Cerebellar cortex (tissue), 1 donor: ENCODE data around the gene EPB41.
"Not testable (repeated sequence)": the region's sequence is repeated elsewhere in the genome, so short reads cannot be mapped to it uniquely, and the experiment has no call there.

Experiments
- DNase-seq: peaks from one replicate; pipeline ENCODE4 v3.0.0-alpha.2; 2015; ENCODE audit warnings: low spot score

The EPB41 gene

DNA sequence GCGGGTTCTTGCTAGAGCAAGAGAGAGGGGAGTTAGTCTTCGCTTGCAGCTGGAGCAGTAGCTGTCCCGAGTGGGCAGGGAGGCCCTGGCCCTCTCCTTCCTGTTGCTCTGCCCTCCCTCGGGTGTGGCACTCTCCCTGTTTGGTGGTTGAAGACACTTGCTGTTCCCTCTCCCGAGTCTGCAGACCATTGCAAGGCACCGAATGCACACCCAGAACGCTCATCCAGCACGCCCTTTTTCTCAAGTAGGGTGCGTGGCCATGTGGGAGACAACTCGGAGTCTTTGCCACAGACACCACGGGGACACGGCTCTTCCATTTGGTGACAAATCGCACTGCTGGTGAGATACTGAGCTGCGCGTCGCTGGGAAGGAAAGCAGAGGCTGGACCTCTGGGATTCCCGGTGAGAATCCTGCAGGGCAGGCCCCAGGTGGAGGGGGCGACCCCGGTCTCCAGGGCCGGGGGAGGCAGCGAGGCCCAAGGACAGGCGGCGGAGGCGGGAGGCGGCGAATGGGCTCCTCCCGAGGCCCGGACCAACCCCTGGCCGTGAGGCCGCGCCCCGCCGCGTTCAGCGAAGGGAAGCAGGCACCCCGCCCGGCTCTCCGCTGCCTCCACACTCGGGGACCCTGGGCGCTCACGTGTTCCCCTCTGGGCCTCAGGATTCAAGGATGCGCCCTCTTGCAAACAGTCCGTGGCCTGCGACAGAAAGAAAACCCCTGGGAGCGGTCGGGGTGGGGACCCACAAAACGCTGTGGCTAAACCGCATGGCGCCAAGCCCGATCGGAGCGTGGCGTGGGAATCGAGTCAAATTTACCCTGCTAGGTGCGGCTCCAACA is 219.7 kb downstream of the EPB41 start:
- DNase-seq, result no peak

DNA sequence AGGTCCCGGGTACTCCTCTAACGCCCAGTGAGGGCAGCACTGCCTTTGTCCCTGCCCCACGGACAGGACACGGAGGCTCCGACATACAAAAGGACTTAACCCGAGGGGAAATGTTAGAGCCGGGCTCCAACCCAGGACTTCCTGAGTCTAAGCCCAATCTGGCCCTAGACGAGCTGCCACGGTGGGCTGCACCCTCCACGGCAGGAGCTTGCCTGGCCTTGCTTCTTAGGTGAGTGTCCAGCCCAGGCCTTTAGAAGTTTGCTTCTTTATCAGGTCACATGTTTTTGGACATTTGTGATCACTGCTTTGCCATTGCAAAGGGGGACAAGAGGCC is 220.3 kb downstream of the EPB41 start:
- DNase-seq, result no peak

DNA sequence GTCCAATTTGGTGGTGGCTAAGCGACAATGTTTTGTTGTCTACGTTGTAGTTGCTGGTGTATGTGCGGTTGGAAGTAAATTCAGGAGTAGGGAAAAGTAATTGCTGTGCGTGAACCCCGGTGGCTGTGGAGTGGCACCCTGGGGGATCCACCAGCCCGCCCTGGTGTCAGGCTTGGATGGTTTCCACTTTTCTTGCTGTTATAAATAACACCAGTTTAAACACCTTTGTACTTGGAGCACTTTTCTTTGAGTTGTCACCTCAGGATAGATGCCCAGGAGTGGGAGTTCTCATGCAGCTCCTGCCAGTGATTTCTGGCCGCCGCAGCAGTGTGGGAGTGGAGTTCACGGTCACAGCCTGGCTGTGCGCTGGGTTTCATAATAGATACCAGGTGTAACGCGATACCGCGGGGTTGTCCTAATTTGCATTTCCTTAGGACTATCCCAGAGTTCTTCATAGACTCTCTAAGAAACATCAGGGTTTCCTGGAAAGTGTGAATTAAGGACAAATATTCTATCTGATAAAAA is 222.1 kb downstream of the EPB41 start:
- no peak for DNase-seq

DNA sequence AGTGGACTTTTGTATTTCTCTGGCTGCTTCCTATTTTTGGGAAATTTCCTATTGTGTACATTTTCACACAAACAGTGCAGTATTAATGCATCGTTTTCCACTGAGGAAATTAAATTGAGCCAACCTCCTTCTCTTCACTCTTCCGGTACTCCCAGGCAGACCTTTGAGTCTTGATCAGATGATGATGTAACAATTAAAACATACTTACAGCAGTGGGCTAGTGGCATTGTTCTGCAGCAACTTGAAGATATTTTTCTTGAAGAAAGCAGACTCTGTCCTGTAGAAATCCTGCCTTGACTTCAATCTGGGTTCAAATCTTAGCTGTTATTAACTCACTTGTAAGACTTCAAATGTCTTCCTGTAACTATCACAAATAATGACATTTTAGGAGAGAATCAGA is 228.3 kb downstream of the EPB41 start:
- DNase-seq, result no peak

DNA sequence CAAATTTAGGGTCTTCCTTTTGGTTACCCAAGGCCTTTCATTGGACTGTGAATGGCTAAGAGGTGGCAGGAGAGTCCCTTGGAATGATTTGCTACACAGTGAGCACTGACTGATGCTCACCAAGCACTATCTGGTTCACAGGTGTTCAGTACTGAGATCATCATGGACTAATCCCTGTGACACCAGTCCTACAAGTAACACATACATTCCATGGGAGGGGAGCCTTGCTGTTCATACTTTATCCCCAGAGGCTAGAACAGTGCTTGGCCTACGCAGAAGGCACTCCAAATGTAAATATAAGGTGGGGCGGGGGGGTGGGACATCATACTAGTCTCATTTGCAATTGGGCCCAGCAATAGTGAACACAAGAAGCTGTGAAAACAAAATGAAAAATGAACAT is 229.8 kb downstream of the EPB41 start:
- no peak for DNase-seq

DNA sequence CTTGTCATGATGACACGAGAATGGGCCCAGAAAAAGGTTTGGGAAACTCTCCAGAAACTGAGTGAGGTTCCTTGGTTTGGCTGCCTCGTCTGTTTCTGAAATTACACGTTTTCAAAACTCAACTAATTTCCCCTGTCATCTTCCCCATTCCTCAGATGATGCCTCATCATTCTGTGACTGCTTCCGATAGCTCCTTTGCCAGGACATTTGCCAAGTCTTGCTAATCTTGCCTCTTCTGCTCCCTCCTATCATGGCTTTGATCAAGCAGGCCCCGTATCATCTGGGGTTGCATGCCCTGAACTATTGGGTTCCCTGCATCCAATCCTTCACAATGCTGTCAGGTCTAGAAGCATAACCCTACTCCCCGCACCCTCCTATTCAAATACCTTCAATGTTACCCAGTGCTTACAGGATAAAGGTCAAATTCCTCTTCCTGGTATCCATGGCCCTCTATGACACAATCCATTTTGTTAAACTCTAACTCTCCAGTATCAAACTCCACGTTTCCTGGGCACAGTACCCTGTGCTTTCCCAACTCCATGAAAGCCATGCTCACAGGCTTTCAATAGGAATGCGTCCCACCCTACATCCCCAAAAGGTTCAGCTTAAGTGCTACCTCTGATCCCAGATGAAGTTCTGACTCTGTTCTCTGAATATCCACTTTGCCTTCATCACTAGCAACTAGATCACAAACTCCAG is 231.5 kb downstream of the EPB41 start:
- no peak for DNase-seq

DNA sequence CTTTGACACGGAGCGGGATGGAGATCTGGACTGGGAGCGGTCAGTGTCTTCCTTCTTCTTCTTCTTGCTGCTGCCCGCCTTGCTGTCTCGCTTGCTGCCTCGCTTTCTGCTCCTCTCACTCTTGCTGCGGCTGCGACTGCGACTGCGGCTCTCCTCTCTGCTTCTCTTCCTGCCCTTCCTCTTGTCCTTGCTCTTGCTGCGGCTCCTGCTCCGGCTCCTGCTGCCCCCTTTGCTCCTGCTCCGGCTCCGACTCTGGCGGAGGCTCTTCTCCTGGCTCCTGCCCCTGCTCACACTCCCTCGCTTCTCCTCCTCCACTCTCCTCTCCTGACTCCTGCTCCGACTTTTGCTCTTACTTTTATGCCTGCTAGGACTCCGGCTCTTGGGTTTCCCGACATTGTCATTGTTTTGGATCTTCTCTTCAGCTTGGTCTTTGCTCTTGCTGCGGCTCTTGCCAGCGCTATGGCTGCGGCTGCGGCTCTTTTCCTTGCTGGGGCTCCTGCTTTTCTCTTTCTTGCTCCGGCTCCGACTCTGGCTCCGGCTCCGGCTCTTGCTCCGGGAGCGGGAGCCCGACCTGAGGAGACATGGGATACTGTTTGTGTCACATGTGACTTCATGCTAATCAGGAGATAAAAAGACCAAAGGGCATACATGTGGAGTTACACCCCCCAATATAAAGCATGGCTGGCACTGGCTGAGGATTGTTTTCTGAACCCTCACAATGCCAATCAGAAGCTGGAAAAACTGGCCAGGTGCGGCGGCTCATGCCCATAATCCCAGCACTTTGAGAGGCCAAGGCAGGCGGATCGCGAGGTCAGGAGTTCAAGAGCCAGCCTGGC is 234.5 kb downstream of the EPB41 start:
- DNase-seq, result no peak

DNA sequence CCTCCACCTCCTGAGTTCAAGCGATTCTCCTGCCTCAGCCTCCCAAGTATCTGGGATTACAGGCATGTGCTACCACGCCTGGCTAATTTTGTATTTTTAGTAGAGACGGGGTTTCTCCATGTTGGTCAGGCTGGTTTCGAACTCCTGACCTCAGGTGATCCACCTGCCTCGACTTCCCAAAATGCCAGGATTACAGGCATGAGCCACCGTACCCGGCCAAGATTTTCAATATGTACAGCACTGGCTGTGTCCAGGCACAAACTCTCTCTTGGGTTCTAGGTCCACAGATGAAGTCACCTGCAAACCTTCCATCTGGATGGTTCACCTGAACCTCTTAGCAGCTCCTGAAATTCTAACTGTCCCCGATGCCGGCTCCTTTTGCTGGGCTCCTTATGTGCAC is 236.0 kb downstream of the EPB41 start:
- not testable (repeated sequence) for DNase-seq

DNA sequence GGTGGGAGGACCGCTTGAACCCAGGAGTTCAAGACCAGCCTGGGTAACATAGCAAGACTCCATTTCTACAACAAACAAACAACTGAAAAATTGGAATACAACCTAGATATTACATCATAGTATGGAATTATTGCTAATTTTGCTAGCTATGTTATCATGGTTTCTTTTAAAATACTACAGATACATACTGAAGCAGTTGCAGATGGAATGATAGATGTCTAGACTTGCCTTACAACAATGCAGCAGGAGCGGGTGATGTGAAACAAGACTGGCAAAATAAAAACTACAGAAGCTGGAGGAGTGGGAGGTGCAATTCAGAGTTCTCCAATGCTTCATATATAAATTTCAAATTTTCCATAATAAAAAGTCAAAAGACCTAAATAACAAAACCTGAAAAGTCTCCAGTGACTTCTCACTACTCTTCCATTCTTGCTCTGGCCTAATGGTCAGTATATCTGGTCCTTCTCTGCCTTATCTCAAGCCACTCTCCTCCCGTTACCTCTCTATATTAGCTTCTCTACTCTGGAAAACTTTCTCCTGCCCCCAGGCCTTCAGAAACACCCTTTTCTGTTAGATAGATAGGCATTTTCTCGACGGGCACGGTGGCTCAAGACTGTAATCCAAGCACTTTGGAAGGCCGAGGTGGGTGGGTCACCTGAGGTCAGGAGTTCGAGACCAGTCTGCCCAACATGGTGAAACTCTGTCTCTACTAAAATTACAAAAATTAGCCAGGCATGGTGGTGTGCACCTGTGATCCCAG is 237.9 kb downstream of the EPB41 start:
- DNase-seq, result no peak

DNA sequence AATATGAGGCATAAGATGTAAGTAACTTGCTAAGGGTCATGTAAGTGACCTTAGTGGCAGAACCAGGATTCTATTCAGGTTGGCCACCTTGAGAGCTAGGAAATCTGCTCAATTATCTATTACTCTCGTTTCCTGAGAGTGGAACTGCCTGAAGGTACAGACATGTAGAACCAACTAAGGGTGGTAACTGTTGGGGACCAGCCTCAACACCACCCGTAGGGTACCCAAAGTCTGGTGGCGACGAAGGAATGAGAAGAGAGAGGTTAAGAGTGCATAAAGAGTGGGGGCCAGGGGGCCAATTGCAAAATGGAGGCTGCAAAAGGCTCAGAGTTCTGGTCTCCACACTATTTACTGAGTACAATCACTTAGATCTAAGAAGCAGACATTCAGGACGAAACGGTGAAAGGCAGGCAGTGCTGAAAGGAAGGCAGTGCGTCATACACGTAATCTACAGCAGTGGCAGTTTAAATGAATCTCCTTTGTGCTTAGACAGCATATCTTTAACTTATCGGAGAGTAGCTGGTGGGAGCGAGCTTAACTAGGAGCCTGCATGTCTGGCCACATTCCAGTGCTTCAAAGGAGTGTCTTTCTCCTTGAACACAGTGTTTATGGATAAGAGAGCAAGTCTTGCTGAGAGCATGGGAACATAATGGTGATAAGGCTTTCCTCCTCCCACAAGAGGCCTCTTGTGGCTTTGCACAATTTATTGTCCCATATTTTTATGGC is 242.3 kb downstream of the EPB41 start:
- DNase-seq, result no peak

DNA sequence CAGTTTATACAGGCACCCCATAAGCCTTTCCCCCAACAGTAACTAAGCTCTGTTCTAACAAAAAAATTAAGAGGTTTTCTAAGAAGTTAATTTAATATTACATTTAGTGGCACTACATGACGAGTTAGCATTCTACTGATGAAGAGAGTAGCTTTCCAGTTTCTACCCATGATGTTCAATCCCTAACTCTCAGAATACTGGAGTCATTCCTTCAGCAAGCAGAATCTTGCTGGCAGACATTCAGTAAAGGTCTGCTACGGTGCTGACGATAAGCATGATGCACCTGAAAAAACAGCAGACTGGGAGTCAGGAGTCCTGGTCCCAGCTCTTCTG is 242.9 kb downstream of the EPB41 start:
- no peak for DNase-seq

DNA sequence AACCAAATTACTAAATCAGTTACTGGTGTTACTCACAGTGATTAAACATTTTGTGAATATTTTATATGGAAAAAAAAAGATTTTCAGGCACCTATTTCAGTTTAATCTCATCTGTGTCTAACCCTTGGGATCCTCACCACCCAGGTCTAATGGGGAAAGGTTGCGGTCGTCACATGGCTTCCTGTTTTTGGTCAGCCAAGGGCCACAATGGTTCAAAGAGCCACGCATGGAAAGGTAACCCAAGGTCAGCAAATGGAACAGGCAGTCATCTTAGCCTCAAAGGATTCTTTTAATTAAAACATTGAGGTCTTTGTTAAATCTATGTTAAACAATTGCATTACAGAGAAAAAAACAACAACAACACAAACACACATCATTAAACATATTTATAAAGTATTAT is 245.4 kb downstream of the EPB41 start:
- no peak for DNase-seq

DNA sequence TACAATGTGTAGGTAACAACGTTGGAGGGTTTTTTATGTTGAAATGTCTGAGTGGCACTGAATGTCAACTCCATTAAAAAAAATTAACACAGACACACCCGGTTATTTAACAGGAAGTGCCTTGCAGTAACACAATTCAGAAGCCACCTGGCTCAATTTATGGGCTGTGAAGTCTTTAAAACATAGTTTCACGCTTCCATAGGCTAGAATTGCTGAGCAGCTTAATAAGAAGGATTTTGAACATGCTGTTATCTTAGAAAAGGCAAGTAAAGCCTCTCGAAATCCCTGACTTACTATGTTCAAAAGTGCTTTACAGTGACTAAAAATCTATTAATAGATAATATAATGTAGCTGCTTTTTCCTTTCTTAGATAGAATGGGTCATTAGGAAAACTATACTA is 247.7 kb downstream of the EPB41 start:
- DNase-seq, result no peak

DNA sequence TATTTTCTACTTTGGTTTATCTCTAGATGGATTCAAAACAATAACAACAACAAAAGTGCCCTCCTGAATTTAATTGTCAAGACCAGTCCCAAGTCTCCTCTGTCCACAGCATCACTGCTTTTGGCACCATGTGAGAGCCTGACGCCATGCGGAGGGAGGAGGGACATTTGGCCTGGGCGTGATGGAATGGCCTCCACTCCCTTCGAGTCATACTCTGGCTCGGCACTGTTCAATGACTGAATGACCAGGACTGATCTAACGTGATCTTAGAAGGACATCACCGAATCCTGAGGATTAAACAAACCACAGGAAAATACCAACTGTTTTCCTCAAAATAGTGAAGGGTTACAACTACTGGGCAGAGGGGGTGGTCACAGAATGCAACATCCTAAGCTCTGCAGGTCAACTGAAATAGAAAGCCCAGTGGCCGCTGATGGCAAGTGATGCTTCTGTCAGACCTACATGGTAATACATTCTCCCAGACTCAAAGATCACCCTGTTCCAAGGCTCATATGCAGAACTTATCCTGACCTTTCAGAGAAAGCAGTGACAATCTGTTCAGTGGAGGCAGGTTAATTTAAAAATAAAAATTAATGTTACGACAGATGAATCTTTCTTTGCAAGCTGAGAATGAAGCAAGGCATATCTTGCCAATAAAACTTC is 248.2 kb downstream of the EPB41 start:
- no peak for DNase-seq

DNA sequence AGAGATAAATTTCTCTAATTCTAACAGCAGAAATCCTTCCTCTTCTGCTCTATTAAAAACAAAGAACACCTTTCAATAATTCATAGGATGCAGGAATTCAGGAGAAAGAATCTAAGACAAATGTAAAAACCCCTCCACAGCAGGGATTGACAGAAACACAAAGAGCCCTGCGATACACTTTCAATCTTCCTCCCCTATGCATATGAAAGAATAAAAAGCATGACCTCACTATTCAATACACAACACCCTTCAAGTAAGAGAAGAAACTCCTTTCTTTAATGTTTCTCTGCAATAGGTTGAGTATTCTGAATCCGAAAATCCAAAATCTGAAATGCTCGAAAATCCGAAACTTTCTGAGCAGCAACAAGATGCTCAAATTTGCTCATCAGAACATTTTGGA is 250.2 kb downstream of the EPB41 start:
- no peak for DNase-seq

DNA sequence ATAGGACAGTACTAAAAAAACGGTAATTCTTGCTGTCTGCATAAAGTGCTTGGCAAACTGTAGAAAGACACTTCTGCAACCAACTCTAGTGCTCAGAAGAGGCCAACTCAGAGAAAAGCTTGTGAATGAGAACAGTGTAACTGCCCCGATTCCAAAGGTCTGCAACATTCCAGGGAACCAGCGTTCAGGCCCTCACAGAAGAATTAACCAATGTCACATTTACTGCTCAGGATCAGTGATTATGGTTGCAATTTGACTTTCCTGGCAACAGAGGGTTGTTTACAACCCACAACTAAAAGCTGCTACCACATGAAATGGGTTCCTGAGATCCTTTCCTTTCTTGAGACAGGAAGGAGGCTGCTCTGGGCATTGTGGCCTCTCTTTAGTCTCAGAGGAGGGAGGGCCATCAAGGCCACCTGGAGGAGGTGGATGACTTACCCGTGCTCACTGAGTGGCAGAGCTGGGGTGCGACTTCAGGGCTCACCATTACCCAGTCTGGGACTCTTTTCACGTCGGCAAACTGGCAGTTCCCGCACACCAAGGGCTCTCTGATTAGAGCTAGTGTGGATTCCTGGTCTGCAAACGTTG is 252.0 kb downstream of the EPB41 start:
- no peak for DNase-seq

DNA sequence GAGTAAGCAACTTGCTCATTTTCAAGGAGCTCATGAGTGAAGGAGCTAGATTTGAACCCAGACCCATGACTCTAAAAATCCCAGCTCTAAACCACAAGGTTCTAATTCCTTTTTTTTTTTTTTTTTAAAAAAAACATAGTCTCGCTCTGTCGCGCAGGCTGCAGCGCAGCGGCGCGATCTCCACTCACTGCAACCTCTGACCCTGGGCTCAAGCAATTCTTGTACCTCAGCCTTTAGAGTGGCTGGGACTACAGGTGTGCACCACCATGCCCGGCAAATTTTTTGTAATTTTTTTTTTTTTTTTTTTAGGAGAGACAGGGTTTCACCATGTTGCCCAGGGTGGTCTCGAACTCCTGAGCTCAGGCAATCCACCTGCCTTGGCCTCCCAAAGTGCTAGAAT is 253.5 kb downstream of the EPB41 start:
- DNase-seq, result no peak
